Measurements from ENCODE around the gene FRY.
A peak's percentile ranks its signal among the peaks of the same experiment; 100 is the strongest.
"Not testable (repeated sequence)": the region's sequence is repeated elsewhere in the genome, so short reads cannot be mapped to it uniquely, and the experiment has no call there.

Gene FRY

DNA sequence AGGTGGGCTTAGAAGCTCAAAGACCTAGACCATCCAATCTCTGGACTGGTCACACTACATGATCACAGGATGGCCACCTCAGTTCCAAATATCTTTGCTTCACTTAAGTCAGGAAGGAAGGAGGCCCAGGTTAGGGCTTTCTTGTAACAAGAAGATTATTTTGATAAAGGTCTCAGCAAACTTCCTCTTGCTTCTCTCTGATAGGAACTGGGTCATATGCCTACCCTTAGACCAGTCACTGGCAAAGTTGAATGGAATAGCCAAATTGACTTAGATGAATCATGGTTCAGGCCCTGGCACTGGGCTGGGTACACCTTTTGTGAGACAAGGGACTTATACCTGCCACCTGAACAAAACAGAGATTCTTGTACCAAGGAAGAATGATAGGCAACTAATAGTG is 11.0 kb downstream of the FRY start:
- DNase-seq: peak in 1 of 5 donors; percentile 28

DNA sequence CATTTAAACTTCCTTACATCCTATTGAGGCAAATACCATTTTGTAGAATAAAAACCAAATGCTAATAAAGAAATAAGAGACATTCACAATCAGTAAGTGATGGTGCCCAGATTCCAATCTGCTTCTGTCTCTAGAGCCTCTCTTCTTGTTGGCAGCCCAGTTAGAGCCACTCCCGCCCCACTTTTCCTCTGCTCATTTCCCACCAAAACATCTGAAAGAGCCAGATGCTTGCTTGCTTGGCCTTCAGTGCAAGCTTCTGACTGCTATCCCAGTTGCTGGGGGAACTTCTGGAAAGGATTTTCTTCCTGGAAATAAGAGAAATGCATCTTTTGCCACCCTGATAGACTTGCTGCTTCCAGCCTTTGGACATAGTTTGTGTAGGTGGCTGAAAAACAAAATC is 12.9 kb downstream of the FRY start:
- DNase-seq: no peak

DNA sequence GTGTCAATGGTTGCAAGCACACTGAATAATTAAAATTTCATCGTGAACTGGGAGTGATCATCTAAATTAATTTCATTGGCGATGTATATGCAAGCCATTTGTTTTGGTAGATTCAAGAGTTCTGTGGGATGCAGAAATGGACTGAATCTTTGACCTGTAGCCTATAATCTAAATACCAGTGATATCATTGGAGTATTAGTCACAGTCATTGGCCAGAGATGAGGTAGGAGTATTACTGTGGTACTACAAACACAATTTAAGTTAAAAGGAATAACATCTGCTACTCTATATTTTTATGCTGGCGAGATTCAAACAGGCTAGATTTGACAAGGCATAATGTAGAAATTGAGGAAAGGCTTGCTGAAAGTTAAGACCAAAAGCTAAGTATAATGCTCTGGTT is 14.0 kb downstream of the FRY start:
- DNase-seq: no peak

DNA sequence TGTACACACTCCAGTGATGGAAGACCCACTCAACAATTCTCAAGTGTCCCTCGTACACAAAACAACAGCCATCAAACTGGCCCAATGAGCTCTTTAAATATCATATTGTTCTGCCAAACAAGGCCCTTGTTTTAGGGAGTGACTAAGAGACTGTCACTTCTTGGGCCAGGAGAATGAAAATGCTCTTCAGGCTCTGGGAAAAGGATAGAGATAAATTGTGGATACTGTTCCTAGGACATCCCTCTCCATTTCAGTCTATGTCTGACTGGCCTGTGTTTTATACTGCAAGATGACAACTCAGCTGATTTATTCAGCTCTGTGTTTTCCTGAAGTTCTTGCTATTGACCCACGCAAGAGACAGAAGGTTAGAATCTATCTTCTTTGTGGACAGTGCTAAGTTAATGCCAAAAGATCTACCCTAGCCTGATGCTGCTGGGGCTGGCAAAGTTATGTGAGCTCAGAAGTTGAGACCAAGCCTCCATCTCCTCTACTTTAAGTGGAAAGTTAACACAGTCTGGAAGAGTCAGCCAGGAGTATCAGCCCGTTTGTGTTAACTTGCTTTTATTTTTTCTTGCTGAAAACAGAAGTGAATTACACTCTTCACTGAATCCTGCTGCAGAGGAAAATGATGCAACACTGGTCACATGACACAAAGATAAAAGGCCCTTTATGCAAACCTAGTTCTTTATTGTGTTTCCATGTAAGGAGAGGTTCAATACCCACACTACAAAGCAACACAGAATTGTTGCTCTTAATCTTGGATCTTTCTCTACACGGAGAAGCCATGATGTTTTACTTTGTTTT is 14.6 kb downstream of the FRY start:
- peak in 1 of 5 donors; percentile 66 for DNase-seq

DNA sequence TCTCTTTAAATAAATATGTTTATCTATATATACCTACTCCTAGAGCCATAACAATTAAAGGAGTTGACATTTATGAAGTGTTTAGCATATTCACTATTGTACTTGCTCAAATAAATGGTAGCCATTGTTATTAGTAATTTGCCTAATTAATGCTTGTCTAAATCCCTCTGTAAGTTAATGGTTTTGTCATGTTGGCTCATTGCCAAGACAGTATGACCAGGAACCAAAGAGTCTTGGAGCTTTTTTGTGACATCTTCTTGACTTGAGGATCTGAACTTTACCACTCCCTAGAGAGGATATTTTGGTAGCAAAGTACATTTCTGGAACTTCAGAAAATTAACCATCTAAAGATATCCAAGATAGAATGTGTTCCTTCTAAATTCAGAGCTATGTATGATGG is 15.5 kb downstream of the FRY start:
- no peak for DNase-seq

DNA sequence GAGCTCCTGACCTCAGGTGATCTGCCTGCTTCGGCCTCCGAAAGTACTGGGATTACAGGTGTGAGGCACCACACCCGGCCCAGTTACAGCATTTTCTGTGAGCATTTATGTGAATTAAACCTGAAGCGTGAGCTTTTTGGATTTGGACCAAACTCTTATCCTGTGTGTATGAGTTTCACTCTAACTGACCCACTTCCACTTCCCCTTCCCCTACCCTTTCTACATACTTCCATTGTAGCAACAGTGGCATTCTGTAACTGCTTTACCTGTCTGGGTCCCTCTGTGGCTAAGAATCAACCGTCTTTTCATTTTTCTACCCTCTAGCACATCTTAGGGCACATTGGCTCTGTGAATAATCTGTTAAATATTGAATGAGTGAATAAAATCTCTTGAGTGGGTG is 16.2 kb downstream of the FRY start:
- DNase-seq: no peak

DNA sequence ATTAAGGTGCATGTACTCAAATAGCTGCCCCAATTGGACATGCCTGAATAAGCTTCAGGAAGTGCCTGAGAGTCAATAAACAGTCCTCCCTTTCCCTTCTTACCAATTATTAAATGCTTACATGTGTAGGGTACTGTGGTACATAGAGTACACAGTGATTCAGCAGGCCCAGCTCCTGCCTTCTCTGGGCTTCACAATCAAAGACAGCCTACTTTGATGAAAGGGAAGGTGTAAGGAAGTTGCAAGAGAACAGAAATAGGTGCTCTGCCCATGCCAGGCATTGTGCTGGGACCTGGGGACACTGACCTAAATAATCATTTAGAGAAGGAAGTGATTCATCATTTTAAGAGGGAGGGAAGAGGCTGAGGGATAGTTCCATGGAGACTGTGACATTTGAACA is 17.2 kb downstream of the FRY start:
- no peak for DNase-seq

DNA sequence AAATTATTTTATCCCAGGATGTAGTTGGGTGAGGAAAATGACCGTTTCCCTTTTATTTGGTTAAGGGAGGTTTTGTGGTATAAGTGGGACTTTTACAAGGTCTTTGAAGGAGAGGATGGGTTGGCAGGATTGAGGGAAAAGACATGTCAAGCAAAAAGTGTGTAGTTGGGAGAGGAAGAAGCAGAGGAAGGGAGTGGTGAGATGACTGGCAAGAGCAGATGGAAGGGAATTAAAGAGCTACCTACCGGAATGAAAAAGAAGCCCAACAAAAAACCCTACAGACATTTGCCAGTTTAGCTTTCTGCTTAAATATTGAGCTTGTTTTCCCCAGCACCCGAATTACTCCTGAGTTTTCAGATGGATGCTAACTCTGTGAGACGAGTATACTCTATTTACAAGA is 19.6 kb downstream of the FRY start:
- DNase-seq: no peak

DNA sequence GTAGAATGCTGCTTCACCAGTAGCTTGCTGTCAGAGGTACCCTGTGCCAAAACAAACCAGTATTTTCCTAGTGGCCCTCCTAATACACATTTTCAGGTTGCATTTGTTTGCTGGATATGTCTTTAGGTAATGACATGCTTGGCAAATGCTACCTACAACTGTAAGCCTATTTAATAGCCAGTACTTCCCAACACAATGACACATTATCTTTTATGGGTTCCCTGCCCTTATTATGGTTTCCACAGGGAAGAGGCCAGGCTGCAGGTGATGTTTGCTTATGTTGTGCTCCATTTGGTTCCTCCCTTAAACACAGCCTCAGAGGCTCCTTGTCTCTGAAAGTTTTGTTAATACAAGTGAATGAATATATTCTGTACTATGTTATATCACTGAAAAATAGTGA is 24.7 kb downstream of the FRY start:
- DNase-seq: no peak

DNA sequence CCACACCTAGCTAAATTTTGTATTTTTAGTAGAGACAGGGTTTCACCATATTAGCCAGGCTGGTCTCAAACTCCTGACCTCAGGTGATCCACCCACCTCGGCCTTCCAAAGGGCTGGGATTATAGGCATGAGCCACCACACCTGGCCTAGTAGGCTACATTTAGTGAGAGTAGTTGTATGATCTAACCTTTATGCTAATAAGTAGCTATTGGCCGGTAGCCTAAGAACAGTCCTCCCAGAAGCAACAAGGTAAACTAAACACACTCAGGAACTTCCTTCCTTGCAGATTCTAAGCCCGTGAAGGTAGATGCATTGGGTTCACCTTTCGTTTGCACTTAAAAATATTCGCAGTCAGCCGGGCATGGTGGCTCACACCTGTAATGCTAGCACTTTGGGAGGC is 25.8 kb downstream of the FRY start:
- not testable (repeated sequence) for DNase-seq

DNA sequence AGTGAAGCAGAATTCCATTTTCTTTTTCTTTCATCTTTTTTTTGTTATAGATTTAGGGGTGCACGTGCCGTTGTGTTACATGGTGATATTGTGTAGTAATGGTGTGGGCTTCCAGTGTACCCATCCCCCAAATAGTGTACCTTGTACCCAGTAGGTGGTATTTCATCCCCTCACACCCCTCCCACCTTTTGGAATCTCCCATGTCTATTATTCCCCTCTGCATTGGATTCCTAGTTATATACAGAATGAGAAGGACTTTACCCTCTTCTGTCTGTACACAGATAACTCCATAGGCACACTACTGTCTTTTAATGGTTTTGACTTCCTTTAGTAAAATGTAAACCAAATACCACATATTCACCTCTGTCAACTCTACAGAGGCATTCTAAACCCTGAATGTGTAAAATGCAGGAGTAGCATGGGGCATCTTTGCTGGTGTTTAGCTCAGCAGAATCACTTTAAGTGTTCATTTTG is 28.0 kb downstream of the FRY start:
- no peak for DNase-seq

DNA sequence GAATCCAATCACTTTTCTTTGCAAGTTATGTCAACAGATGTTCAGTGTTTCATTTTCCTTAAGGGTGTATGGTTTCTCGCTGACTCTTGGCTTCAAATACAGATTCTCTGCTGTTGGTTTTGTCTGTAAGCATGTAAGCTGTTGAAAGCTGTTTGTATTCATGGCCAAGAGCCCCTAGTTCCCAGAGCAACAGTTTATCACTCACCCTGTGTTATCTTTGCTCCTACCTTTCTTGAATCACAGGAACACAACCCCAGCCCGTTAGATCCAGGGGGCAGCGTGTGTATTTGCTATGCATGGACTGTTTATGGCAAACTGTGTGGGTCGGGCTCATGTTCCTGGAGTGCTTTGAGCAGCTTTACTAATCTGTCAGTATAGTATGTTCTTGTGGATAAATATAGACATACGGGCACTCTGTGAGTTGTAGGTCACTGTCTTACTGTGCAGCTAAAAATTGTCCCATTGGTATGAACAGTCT is 28.9 kb downstream of the FRY start:
- DNase-seq: no peak

DNA sequence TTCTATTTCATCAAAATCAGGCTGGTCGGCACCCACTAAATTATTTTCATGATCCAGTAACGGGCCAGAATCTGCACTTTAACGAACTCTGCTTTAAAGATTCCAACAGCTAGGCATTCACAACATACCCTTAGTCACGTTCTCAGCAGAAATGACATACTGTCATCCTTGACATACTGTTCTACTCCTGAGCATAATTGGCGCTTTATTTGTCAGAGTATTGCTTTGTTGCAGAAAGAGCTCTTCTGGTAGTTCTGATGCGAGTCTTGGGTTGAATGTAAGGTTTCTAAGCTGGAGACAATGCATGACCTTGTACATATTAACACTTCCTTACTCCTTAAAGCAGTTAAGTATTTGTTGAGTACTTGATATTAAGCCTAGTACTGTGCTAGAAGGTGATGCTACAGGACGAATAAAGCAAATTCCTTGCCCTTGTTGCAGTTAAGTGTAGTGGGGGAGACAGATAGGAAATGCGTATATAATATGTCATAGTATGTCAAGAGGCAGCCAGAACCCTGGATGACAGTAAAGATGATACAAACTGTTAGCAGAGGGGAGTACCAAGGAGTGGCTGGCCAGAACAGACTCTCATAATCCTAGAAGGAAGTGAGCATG is 32.2 kb downstream of the FRY start:
- DNase-seq: no peak

DNA sequence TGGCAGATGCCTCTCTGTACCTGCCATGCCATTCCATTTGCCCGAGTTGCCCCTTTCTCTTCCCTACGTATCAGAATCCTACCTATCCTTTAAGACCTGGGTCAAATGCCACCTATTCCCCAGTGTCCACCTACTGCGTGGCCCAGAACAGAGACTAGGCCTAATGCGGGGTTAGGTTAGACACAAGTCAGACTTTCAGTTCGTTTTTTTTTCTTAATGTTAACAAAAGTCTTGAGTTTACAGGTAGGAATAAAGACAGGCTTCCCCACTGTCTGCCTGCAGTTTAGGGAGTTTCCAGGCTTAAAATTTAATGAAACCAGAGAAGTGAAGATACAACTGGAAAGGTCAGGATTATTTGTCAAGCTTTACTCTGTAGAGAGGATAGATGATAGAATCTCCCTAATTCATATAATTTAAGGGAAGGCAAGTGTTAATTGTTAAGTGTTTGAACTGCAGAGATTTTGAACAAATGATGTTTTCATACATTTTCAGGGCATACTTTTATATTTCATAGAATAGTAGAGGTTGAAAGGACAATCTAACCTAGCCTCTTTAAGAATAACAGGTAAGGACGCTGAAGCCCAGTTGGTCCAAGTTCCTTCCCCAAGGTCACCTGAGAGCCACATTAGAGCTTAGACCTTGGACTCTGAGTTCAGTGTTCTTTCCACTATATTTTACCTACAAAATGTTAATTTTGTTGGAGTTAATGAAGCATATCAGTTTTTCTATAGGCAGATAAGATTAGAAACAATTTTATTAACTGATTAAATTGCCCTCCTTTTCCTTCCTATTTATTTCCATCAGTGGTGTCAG is 35.8 kb downstream of the FRY start:
- no peak for DNase-seq

DNA sequence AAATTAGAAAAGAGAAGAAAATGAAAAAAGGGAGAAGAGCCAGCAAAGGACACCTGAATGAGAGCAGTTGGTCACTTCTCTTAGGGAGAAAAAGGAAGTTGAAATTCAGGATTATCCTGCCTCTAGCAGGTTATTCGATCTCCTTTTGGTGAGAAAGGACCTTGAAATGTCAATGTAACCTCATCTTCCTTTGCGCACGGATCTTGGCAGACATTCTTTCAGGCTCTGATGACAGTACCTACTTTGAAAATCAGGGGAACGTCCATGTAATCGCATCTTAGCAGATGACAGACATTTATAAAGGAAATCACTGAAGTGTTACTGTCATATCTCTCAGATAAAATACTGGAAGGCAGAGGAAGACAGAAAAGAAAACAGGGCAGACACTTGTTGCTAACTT is 36.7 kb downstream of the FRY start:
- DNase-seq: no peak

DNA sequence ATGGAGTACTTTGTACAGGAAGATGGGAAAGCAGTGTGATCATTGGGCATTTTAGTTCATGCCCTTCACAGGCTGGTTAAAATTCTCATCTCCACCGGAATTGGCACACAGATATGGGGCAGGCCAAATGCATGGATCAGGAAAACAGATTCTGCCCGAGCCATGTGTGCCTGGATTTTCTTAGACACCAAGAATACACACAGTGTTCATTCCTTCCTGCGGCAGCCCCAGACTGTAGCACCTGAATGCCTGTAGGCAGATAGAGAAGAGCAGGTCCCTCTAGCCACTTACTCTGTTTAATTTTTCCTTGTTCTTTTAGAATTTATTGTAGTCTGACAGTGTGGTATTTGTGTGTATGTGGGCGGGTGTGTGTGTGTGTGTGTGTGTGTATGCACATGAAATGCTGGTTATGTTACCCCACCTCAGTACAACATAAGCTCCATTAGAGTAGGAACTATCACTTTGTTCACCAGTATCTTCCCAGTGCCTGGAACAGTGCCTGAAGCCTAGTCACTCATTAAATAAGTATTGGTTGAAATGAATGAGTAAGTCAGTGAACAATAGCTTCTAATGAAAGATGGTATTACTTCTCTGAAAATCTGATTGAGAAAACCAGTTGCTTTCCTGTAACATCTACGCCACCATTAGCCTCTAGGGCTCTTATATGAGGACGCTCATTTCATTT is 41.7 kb downstream of the FRY start:
- no peak for DNase-seq

DNA sequence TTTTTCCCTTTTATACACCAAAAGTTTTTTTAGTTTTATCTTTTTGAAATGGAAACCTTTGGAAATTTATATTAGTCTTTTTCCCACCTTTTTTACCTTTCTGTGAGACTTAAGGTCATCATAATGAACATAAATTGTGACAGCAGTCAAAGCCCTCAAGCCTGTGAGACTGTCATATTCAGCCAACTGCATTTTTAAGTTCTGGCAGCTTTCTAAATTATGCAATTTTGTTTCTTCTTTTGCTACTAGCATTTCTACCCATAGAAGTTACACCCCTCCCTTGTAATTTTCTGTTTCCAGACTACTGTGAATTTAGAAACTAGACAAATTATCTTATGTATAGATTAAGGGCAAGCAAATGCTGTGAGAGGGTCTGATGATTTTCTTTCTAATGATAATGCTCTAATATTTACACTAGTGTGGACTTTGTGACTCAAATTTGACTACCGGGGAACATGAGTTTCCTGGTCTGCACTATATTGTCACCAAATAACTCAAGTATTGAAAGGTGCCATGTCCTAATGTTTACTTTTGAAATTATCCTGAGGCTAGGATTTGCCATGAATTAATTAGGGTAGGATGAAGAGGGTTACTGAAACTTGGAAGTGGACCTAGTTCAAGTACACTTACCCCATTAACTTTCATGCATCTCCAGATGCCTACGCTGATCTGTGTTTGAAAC is 43.7 kb downstream of the FRY start:
- DNase-seq: no peak

DNA sequence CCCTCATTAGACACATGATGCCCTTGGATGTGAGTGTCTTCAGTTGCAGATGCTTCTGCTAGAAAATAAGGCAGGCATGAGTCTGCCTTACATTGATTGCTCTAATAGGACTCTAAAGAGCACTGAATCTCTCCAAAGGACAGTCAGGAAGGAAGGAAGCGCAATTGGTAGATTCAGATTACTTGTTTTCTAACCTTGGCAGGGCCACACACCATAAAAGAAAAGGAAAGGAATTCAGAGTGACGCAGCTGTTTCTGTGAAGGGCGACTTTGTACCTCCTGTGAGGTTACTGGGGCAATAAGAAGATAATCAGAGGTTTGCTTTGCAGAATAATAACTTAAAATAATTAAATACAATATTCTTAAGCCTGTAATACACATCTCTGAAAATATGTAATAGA is 48.0 kb downstream of the FRY start:
- DNase-seq: no peak

DNA sequence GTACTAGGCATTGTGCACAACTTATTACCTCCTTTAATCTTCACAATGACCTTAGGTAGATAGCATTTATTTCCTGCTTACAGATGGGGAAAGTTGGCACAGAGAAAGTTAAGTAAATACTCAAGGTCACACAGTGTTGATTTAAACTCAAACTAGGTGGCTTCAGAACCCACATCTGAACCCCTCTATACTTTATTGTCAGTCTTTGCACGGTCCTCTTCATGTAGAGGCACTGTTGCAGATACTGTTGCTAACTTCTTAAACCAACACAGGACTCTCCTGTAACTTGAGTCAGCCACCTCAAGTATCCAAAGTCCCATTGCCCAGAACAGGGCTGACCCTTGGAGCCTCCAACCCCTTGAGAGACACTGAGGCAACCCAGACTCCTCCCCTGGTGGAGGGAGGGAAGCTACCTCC is 48.8 kb downstream of the FRY start:
- no peak for DNase-seq

DNA sequence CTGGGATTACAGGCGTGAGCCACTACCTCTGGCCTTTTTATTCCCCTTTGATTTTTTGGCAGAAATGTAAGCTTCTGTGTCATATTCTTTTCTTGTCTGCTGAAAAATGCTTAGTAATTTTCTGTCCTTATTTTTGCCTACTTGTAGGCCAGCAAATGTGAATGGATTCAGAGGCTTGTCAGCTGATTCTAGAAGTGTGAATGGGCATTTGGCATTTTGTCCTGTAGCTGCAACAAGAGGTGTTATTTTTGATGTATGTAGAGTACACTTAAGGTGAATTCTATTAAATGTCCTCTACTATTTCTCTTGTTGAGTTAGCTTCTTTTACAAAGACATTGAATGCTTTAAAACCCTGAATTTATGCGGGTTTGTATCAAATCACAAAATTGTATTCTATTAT is 50.0 kb downstream of the FRY start:
- no peak for DNase-seq

DNA sequence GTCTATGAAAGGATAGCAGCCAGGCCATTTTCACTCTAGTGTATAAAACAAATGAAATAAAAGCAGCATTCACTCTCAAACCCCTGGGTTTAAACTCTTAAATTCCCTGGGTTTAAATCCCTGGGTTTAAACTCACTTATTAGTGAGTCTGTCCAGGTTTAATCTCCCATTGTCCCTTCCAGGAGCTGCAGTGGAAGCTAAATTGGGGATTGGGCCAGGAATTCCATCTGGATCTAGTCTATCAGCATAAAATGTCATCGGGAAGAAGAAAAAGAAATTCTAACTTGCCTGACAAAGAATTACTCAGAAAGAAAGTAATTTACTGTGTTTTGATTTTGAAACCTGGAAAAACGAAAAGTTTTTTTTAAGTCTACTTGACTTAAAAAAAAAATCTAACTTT is 54.8 kb downstream of the FRY start:
- DNase-seq: no peak

DNA sequence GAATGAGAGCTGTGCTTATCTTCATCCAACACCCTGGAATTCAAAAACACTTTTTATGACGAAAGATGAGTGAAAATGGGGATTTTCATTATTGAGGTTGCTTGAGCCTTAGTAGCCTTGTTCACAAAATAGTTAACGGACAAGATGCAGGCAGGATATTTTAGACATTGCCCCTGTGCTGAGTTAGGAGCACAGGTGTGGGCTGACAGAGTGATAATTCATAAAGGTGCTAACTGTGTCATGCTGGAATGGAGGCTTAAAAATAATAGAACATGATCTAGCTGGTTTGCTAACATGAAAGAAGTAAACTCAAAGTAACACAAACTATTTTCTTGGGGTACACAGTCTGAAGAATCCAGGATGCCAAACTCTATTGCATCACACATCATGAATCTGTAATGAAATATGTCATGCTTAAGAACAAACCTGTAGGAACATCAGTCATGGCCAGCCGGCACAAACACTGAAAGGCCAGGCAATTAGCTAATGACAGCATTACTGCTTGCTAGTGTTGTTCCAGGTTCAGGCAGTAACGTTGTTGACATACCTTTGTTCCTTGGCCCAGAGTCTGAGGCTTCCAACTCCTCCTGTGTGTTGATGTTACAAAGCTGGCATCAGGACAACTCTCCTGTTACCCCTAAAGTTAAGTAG is 55.3 kb downstream of the FRY start:
- no peak for DNase-seq

Data from T-helper 1 cell (primary cell).